HG02642 (cell line): ENCODE data around the gene GATAD2B.
"Not testable (repeated sequence)": the region's sequence is repeated elsewhere in the genome, so short reads cannot be mapped to it uniquely, and the experiment has no call there.

ENCODE experiments used
- ATAC-seq: cut with Tn5 transposase; IDR thresholded peaks from one replicate; pipeline ENCODE4 v1.9.1; 2021; ENCODE audit warnings: mild to moderate bottlenecking; ENCODE audit not compliant: unreplicated experiment, poor library complexity

The GATAD2B gene

DNA sequence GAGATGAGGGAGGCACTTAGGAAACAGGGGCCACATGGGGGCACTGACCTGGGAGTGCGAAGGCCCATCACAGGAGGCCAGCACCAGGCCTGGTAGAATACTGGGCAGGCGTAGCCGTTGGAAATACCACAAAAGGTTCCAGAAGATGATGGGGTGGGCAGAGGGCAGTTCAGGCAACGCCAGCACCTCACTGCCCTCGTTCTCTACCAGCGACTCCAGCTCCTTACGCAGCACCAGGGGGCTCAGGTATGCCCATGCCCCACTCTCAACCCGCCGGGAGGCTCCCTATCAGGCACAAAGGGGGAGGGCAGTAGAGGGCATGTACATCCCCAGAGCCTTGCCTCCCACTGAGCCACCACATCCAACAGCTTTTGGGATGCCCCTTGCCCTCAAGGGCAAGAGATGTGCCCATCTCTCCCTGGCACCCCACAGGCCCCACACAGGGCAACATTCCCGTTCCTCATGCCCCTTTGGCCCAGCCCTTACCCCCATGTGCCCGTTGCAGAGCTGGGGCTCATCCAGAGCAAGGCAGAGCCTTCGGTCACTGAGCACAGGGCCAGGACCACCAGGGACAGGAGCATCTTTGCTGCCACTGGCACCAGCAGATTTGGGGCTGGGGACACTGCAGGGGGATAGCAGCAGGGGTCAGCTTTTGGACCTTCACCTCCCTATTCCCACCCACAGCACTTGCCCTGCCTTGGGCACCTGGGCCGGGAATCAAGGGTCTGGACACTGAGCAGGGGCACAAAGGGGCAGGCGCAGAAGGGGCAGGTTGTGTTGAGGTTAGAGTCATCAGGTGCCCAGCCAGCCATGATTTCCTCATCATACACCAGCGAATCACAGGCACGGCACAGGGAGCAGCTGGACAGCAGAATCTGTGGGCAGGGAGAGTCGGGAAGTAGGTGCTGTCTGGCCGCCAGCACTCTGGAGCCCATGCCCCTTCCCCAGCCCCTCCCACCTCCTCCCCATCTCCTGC lies 9.7 kb upstream of the GATAD2B start:
- no peak for ATAC-seq

DNA sequence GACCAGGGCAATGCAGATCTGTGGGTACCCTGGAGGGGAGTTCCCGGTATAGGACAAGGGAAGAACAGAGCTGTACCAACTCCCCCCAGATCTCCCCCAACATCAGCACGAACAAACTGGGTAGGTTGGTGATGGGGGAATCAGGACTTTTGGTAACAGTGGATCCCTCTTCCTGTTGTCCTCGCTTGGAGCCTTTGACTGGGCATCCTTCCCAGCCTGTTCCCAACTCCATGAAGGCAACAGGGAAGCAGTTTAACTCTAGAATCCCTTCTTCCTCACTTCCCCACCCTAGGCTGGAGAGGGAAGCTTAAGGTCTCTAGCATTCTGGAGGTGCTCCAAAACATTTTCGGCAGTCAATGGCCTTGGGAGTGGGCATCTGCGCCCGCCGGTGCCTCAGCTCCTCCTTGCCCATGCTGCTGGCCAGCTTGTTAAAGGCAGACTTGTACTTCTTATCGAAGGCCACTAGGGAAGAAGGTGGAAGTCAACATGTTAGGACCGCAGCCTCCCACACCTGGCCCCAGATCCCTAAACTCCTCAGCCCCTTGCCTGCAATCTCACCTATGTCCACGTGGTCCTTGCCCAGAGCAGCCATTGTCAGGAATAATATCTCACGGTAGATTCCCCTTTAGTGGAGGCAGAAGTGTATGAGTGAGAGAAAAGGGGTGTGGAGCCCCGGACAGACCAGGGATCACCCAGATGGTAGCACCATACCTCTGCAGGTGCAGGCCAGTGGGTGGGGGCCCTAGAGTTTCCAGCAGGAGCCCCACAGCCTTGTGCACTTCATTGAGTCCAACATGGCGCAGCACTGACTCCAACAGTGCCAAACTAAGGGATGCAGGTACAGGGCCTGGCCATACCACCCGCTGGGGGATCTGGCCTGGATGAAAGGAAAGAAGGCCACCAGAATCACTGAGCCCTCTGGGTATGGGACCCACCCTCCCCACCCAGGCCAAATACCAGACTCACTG lies 7.5 kb upstream of the GATAD2B start:
- no peak for ATAC-seq

DNA sequence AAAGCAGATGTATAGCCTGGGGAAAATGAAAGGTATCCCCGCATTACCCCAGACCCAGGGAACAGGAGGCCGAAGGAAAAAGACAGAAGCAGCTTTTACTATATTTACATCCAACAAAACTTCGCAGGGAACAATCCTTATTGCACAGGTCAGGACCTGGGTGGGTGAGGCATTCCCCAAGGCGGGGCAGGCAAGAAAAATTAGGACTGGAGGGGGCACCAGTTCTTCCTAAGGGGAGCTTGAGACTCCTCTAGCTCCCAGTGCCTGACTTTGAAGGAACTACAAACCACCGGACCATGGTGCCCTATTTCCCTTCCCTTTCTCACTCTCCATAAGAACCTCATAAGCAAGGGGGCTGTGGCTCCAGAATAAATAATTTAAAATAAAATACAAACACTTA lies 6.7 kb upstream of the GATAD2B start:
- no peak for ATAC-seq

DNA sequence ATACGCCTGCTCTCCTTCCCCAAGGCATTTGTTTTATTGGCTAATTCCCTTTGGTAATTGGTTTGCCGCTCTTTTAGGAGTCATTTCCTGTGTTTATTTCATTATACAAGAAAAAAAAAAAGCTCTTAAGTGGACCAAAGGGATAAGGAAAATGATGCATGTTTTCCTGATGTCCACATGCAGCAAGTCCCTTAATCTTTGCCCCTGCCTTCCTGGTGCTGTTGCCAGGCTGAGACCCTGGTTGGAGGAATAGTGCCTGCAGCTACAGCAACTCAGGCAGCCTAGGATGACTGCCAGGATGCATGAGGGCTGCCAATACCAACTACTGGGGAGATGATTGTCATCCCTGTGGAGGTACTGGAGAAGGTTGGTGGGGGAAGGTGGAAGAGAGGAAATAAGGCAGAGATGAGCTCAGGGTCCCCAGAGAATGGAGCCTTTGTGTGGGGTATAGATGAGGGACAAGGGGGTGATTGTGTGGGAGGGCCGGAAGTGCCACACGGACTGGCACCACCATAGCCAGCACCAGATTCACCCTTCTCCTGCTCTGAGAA lies 6.1 kb upstream of the GATAD2B start:
- no peak for ATAC-seq

DNA sequence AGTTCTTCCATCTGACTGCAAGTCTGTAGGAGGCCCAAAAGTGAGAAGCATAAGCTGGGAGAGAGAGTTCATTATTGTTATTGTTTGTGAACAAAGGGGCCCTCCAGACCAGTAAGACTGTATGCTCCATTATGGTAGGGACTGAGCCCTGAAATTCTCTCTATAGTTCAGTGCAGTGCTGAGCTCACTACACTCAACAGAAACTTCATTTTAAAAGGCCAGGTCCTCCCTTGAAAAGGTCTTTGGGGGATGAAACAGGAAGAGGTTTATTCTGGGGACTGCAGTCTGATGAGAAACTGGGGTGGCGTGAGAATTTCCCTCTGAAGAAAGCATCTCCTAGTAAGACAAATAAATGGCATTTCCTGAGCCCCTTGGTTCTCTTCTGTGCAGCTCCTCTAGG lies 5.5 kb upstream of the GATAD2B start:
- no peak for ATAC-seq

DNA sequence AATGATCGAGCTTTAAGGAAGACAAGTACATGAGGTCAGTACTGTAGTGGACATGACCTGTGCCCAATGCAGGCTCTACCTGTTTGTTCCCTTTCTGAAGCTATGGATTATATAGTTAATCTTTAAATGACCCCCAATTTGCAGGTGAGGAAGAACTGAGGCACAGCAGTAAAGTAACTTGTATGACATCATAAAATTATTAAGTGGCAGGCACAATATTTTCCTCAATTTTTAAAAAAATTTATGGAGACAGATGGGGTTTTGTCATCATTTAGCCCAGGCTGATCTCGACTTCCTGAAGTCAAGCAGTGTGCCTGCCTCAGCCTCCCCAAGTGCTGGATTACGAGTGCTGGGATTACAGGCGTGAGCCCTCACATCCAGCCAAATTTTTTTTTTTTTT lies 3.6 kb upstream of the GATAD2B start:
- ATAC-seq = no peak

DNA sequence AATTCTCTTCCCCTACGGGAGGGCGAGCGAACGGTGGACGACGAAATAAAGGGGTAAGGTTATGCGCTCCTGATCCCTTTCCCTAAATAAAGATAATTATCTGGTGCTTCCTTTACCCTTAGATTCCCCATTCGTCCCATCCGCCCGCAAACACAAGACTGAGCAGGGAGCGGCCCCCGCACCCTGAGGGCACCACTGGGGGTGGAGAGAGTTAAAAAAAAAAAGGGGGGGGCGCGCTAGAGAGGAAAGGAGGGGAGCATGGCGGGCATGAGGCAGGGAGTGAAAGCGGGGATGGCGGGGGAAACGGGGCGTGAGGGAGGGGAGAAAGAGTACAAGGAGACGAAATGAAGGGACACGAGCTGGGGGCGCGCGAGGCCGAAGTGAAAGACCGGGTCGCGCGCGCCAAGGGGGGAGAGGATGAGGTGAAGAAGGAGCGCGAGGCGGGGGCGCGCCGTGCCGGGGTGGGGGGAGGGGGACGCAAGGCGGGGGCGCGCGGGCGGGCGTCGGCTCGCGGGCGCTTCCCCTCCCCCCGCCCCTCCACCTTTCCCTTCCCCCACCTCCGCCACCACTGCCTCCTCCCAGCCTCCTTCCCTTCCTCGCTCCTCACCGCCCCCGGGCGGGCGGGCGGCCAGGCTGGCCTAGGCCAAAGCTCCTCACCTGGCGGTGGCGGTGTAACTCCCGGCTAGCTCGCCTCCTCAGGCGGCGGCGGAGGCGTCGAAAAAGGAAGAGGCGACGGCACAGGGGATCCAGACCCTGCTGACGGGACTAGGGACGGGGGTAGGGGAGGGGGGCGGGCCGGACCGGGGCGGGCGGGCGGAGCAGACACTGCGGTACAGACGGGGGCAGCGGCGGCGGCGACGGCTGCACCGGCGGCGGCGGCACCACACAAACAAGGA lies 448 bp downstream of the GATAD2B start:
- peak; percentile 31 for ATAC-seq

DNA sequence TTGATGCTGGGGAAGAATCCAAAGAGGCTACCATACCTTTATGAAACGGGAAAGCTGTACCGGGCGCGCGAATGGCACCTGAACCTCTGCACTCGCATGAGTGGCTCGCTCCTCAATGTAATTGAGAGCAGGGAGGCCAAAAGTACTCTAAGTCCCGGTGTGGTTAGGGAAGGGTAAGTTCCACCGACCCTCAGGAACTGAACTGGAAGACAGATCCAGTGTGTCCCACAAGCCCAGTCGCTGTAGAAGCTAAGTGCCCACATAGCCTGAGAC lies 1.0 kb downstream of the GATAD2B start:
- no peak for ATAC-seq

DNA sequence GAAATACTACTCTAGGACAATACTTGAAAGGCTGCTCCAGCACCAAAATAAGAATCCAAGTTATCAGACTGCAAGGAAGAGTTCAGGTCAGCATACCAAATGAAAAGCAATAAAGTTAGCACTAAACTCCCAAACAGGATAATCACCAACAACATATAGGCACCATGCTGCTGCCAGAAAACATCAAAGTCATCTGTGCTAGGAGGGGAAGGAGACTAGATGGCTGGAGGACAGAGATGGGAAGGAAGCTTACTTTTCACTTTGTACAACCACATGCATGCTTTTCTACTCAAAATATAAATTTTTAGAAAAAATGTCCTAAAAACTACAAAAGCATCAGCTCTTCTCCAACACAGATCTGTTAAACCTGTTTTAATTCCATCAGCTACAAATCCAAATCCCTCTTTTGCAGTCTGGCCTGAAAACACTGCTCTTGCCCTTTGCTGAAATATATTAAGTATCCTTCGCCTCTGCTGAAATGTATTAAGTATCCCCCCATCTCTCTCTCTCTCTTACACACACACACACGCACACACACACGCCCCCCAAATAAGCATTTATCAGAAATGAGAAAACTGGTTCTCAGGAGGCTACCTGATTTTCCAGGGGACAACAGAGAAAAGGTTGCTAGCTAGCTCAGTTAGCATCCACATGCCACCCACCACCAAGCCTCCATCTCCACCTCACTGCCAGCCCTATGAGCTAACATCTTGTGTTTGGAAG lies 1.5 kb downstream of the GATAD2B start:
- no peak for ATAC-seq

DNA sequence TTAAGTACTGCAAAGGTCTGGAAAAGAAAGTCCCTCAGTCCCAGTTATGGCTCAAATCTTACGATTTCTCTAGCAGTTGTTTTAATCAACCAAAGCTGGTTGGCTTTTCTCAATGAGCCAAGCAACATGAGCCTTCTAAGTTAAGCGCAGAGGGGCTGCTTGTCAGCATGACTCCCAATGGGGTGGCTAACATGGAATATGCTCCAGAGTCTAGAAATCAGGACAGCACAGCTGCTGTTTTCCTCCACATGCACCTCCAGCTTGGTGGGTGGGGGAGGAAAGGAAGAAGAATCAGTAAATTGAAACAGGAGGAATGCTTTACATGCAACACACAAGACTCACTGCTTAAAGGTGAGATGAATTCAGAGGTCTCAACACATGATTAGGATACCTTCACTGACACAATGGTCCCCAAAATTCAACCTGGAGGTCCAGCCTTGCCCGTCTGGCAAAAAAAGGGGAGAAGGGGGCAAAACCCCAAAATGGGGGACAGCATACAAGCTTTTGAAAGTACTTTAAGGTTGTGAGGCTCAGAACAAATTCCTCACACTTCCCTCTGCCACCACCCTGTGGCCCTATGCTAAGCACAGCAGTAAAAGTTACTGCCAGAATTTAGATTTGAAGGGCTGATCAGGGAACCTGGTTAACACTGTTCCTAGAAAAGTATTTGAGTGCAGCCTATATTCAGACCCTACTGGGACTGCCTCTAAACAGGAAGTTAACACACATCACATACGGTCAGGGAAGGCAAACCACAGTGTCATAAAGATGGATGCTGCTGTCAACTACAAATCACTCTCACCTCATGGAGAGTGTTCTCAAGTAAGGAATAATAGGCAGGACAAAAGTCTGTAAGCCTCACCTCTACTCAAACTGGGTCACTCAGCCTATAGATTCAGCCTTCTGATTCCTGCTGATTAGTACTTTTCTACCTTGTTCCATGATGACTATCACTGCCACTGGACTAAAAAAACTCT lies 2.6 kb downstream of the GATAD2B start:
- ATAC-seq = no peak

DNA sequence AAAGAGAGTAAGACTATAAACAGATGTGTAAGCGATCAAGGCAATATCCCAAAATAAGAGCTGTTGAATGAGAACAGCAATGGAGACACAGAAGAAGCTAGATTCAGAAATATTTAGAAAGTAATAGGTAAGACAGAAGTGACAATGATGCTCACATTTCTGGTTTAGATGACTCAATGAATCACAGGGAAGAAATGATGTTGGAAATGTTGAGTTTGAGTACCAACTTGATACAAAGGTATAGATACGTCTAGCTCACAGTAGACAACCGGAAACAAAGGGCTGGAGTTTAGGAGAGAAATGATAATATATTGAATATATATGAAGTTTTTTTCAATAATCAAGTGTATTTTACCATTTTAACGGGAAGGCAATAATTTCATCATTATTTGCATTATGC lies 6.5 kb downstream of the GATAD2B start:
- ATAC-seq = no peak

DNA sequence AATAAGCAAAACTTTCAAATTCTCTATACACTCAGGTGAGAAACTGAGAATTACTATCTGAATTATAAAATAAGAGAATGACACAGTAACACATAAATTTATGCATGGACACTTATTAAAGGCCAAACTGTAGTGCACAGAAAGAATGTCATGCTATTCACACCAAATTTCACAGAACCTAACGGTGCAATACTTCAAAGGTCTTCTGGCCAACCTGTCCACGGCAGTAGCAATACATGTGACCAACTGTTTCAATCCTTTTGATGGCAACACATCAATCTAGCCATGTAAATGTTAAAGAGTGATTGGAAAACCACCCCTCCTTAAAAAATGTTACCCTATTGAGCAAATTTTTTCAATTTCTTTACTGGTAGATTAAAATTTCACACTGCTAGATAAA lies 10.4 kb downstream of the GATAD2B start:
- ATAC-seq = no peak

DNA sequence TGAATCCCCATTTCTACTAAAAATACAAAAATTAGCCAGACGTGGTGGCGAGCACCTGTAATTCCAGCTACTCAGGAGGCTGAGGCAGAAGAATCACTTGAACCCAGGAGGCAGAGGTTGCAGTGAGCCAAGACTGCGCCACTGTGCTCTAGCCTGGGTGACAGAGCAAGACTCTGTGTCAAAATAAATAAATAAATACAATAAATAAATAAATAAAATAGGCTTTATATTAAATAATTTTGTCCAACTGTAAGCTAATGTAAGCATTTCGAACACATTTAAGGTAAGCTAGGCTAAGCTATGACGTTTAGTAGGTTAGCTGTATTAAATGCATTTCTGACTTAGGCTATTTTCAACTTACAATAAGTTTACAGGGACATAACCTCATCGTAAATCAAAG lies 12.2 kb downstream of the GATAD2B start:
- ATAC-seq = not testable (repeated sequence)

DNA sequence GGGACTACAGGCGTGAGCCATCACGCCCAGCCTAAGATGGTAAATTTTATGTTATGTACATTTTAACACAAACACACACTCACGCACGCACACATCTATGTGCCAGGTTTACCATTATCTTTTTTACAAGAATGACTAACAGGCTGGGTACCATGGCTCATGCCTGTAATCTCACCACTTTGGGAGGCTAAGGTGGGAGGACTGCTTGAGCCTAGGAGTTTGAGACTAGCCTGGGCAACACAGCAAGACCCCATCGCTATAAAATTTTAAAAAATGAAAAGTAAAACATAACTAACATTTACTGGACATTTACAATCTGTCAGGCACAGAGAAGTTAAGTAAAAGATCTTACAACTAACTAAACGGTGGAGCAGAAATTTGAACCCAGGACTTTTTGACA lies 14.7 kb downstream of the GATAD2B start:
- ATAC-seq = no peak

DNA sequence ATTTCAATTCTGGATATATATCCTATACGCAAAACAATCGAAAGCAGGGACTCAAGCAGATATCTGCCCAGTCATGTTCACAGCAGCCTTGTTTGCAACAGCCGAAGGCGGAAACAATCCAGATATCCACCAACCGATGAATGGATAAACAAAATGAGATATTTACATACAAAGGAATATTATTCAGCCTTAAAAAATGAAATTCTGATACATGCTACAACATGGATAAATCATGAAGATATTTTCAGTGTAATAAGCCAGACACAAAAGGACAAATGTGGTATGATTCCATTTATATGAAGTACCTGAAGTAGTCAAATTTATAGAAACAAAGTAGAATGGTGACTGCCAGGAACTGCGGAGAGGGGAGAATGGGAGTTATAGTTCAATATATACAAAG lies 15.6 kb downstream of the GATAD2B start:
- ATAC-seq = no peak

DNA sequence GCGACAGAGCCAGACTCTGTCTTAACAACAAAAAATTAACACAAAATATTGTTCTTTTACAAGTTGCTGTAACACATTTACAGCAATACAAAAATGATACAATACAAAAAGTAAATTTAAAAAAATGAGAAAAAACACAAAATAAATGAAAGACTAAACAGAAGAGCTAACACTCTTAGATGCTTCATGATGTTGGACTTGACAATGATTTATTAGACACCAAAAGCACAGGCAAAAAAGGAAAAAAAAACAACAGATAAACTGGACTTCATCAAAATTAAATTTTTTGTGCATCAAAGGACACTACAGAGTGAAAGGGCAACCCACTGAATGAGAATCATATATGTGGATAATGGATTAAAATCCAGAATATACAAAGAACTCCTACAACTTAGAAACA lies 16.4 kb downstream of the GATAD2B start:
- ATAC-seq = no peak

DNA sequence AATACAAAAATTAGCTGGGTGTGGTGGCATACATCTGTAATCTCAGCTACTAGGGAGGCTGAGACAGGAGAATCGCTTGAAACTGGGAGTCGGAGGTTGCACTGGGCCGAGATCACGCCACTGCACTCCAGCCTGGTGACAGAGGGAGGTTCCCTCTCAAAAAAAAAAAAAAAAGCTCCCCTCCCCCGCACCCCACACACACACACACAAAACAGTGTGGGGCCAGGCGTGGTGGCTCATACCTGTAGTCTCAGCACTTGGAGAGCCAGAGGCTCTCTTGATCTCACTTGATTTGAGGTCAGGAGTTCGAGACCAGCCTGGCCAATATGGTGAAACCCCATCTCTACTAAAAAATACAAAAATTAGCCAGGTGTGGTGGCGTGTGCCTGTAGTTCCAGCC lies 16.9 kb downstream of the GATAD2B start:
- not testable (repeated sequence) for ATAC-seq

DNA sequence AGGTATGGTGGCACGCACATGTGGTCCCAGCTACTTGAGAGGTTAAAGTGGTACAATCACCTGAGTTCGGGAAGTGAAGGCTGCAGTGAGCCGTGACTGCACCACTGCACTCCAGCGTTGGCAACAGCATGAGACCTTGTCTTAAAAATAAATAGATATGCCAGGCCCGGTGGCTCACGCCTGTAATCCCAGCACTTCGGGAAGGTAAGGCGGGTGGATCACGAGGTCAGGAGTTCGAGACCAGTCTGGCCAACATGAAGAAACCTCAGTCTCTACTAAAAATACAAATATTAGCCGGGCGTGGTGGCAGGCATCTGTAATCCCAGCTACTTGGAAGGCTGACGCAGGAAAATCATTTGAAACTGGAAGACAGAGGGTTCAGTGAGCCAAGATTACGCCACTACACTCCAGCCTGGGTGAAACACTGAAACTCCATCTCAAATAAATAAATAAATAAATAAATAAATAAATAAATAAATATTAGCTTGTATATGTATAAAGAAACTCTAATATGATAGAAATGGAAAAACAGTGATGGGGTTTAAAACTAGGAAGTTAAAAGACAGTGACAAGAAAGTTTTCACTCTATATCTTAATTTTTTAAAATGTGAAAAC lies 18.8 kb downstream of the GATAD2B start:
- ATAC-seq = no peak
